ENCODE data around the gene ARHGEF10L. TPM values are rescaled to one million over a fixed set of nuclear protein-coding genes. Genes with fewer than 3 reads are reported as not detected.
"Not testable (repeated sequence)": the region's sequence is repeated elsewhere in the genome, so short reads cannot be mapped to it uniquely, and the experiment has no call there.

The ARHGEF10L gene
- total RNA-seq = 55.6 TPM
- long read RNA-seq, full-length matches to known transcripts = 31 of 208 reads
- long read RNA-seq, partial matches to known transcripts = 93 of 208 reads
- long read RNA-seq, other reads (novel, unspliced or antisense) = 84 of 208 reads

DNA sequence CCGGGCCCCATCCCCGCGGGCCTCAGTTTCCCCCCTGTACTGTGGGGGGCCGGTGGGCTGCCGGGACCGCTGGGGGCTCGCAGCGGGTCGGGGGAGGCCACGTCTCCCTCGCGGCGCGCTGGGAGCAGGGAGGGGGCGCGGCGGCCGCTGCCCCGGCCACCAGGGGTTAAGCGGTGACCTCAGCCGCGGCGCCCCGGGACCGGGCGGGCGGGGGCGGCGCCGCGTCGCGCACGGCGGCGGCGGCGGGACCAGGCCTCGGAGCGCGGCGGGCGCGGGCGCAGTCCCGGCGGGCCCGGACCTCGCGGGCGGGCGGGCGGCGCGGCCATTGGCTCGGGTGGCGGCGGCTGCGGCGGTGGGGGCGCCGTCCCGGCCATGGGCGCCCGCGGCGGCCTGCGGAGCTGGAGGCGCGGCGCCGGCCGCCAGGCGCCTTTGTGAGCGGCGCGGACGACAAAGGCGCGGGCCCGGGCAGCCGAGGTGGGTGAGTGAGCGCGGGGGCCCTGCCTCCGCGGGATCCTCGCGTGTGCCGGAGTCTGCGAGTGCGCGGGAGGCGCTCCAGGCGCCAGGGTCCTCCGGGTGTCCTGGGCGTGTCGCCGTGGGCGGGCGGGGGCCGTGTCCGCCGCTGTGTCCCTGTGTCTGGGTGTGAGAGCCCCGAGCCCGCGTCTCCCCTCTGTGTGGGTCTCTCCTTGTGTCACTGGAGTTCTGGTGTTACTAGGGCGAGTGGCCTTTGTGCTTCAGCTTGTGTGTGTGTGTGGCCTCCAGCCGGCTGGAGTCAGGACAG lies at the start of gene ARHGEF10L:
ARHGEF10L (plus strand) TSS at position 222 of the 778 bp plus-strand sequence. CDS start 40,898 bp downstream, outside the sequence.
- DNase-seq (peak; percentile 65), ATAC-seq (ENCODE audit: poor library complexity) (peak; percentile 56)
- intact Hi-C loops (cut with DNase I) = no loop called here

GRCh38 chr1:17489768-17490417 lies 49.6 kb upstream of the ARHGEF10L start:
- ATAC-seq (ENCODE audit: poor library complexity); DNase-seq: not testable (repeated sequence)
- intact Hi-C loops (cut with DNase I) = loop anchor here (5.0 to 10.0 kb wide), 2 partner anchors 68 to 1095 kb away; no protein-coding TSS in a partner anchor

DNA sequence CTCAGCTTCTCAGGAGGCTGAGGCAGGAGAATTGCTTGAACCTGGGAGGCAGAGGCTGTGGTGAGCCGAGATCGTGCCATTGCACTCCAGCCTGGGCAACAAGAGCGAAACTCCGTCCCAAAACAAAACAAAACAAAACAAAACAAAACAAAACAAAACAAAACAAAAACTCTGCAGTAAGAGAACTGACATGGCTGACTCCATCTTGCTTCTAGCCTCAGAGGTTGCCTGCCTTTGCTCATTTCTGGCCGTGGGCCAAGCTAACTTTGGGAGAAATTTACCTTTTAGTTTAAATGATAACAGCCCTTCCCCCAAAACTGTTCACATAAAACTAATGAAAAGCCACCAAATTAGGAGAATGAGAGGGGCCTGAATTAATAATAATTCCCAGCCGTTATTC lies 48.8 kb upstream of the ARHGEF10L start:
- ATAC-seq (ENCODE audit: poor library complexity); DNase-seq: not testable (repeated sequence)
- intact Hi-C loops (cut with DNase I) = loop anchor here (10.0 kb wide), 1 partner anchor 1094 kb away; no protein-coding TSS in a partner anchor

GRCh38 chr1:17494114-17494729 lies 45.3 kb upstream of the ARHGEF10L start:
- intact Hi-C loops (cut with DNase I) = loop anchor here (10.0 kb wide), 1 partner anchor 1091 kb away; no protein-coding TSS in a partner anchor
- peak; percentile 76 for DNase-seq
- peak; percentile 88 for ATAC-seq (ENCODE audit: poor library complexity)

- intact Hi-C loops (cut with DNase I) = loop anchor here (10.0 kb wide), 1 partner anchor 1088 kb away; no protein-coding TSS in a partner anchor
- ATAC-seq (ENCODE audit: poor library complexity) (no peak), DNase-seq (no peak)
Measured at GRCh38 chr1:17496419-17496818, 43.1 kb upstream of the ARHGEF10L start.

DNA sequence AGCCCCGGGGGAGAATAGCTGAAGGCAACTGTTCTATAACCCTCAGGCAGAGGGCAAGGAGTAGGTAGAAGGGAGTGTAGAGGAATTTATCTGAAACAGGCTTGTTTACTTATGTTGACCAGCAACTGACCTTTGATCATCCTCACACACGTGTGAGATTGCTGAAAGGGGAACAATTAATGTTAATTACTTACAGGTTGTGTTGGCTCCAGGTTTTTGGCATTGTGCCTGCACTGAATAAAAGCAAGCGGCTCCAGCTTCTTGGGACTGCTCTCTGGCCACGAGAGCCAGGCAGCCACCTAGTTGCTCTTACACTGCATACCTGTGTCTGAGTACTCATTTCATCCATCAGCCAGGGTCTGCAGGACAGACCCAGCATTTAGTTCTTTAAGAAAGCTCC lies 41.3 kb upstream of the ARHGEF10L start:
- no peak for DNase-seq
- intact Hi-C loops (cut with DNase I) = loop anchor here (10.0 kb wide), 1 partner anchor 1087 kb away; no protein-coding TSS in a partner anchor
- ATAC-seq (ENCODE audit: poor library complexity) = no peak

DNA sequence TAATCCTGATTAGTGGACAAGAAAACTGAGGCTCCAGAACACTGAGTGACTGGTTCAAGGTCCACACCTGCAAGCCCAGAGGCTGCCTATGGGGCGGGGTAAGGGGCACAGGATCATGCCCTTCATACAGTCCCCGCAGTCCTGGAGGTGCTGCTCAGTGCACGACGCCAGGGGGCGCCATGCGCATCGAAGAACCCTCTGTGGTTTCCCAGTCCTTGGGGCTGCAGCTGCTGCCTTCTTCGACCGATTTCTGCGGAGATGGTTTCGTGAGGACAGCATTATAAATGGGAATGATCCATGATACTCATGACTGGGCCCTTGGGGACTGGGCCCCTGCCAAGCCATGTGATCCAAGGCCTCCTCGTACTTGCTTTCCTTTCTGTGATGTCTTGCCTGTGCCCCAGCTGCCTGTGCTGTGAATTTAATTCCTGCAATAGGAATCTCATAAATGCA lies 37.1 kb upstream of the ARHGEF10L start:
- intact Hi-C loops (cut with DNase I) = loop anchor here (2.0 kb wide), 1 partner anchor 102 kb away; no protein-coding TSS in a partner anchor
- peak; percentile 93 for DNase-seq
- peak; percentile 99 for ATAC-seq (ENCODE audit: poor library complexity)

- no peak for ATAC-seq (ENCODE audit: poor library complexity)
- intact Hi-C loops (cut with DNase I) = loop anchor here (2.0 kb wide), 1 partner anchor 102 kb away; no protein-coding TSS in a partner anchor
Measured at GRCh38 chr1:17503146-17503545, 36.4 kb upstream of the ARHGEF10L start.

DNA sequence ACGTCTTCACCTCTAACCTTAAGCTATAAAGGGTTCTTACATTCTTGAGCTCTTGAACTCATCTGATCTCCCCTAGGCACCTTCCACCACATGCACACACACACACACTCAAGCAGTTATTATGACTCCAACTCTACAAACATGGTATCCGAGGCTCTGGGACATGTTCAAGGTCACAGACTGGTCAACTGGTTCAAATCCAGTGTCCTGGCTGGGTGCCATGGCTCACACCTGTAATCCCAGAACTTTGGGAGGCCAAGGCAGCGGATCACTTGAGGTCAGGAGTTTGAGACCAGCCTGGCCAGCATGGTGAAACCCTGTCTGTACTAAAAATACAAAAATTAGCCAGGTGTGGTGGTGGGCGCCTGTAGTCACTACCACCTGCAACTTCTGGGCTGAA lies 32.3 kb upstream of the ARHGEF10L start:
- intact Hi-C loops (cut with DNase I); DNase-seq; ATAC-seq (ENCODE audit: poor library complexity): not testable (repeated sequence)

More at GRCh38 chr1:17503146-17503545, 36.4 kb upstream of the ARHGEF10L start:
- no peak for DNase-seq

DNA sequence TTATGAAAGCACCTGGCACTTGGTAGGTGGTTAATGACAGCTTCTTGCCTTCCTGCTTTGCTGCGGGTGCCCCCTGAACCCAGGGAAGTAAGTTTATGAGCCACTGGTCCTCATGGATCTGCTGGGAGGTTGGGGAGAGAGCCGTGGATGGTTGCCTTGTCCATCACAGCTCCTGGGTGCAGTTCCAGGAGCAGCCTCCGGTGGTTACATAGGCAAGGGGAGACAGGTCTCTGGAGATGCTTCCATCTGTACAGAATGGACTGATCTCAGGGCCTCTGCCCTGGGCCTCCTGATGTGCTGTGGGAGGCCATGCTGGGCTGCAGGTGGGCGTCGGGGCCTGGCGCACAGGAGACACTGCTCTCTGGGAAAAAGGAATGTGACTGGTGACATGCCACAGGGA lies 31.6 kb upstream of the ARHGEF10L start:
- DNase-seq (no peak), ATAC-seq (ENCODE audit: poor library complexity) (no peak)
- intact Hi-C loops (cut with DNase I) = no loop called here

GRCh38 chr1:17509363-17509762 lies 30.1 kb upstream of the ARHGEF10L start:
- no peak for DNase-seq
- intact Hi-C loops (cut with DNase I) = no loop called here
- no peak for ATAC-seq (ENCODE audit: poor library complexity)

- no peak for DNase-seq
- intact Hi-C loops (cut with DNase I) = no loop called here
- no peak for ATAC-seq (ENCODE audit: poor library complexity)
Measured at GRCh38 chr1:17510138-17510537, 29.4 kb upstream of the ARHGEF10L start.

DNA sequence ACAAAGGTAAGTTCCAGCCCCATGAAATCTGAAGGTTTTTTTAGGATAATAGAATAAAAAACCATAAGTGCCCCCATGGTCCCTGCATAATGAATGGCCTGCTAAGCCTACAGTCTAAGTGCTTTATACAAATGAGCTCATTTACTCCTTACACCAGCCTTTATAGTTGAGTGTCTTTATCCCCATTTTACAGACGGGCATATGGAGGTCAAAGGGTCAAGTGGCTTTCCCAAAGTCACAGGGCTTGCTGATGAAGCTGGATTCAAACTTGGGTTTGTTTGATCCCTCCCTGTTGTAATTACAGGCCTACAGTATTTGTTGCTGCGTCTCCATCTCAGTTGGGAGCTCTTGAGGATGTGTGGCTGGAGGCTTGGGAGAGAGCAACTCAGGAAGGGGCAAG lies 28.3 kb upstream of the ARHGEF10L start:
- intact Hi-C loops (cut with DNase I) = no loop called here
- DNase-seq (no peak), ATAC-seq (ENCODE audit: poor library complexity) (no peak)

DNA sequence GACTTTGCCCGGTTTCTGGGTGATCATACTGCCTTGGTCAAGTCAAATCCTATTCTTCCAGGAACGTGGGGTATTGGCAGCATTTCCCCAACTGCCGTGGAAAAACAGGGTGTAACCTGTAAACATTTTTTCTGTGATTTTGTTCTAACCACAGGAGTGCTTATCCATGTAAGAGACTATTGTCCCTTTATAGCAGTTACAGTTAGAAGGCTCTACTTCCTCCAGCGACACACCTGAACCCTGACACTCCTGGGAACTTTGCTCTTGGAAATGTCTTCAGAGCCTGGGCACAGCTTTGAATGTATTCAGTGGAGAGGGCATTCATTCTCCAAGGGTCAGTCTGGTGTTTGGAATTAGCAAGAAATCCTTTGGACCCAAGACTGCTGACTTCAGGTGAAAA lies 26.4 kb upstream of the ARHGEF10L start:
- DNase-seq = no peak
- intact Hi-C loops (cut with DNase I) = no loop called here
- no peak for ATAC-seq (ENCODE audit: poor library complexity)

DNA sequence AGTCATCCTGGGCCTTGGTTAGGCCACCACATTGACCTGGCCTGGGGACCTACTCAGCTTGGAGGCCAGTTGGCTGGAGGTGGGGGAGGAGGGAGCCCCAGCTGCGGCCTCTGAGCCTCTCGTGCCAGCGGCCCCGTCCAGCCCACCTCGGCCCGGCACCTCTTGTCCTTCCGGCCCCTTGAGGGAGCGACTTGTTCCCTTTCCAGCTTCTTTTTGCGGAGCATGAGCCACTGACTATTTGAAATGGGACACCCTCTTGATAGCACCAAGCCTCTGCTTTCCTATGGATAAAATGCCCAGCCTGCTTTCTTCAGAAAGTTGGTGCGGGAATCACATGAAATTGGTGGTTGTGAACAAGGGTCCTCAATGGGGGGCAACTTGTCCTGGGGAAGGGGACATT lies 24.7 kb upstream of the ARHGEF10L start:
- ATAC-seq (ENCODE audit: poor library complexity) = no peak
- DNase-seq = no peak
- intact Hi-C loops (cut with DNase I) = no loop called here

GRCh38 chr1:17515902-17516301 lies 23.6 kb upstream of the ARHGEF10L start:
- DNase-seq = no peak
- ATAC-seq (ENCODE audit: poor library complexity) = no peak
- intact Hi-C loops (cut with DNase I) = no loop called here

DNA sequence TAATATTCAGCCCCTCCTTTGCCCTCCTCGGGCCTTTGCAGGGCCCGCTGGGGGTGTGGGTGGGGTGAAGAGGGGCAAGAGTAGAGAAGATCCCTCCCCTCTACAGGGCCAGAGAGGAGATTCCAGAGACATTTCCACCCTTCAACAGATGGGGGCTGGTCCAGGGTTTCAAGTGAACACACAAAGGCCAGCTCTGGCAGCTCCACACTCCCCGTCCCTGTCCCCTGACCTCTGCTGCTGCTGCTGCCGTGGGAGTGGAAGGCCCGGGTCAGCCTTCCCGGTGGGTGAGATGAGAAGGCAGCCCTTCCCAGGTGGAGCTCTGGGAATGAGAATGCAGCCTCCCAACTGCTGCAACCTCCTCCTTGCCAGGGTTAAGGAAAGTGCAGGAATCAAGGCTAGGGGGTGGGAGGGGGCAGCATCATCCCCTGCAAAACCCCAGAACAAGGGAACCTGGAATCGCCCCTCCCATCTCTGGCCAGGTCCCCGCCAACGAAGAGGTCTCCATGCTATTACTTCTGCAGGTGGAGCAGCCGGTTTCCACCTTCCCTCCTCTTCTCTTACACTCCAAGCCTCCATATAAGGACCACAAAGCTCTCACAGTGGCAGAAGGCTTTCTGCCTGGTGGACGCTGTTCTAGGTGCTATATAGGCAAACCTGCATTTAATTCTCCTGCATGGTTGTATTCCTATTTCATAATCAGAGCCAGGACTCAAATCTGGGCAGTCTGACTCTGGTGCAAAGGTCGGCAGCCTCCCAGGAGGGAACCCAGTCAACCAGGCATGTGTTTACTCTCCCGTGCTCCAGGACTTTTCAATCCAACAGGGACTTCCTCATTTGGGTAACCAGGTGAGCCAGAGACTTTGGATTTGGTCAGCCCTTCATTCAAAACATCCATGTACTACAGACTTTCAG lies 22.9 kb upstream of the ARHGEF10L start:
- peak; percentile 34 for ATAC-seq (ENCODE audit: poor library complexity)

DNA sequence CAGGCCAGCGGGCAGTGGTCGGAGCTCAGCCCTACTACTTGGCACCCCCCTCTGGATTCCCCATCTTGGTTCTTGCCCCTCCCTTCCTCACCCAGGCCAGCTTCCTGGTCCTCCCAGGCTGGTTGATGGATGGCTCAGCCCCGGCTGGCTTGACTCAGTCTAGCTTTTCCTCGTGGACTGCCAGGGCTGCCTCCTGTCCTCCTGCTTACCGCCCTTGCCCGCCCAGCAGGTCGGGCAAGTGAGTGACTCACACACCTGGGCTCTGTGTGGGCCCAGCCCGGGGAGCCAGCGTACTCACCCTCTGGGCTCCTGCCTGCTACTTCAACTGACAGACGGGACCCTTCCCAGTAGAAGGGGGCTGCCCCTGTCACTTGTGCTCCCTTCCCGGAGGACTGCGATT lies 19.5 kb upstream of the ARHGEF10L start:
- DNase-seq (no peak), ATAC-seq (ENCODE audit: poor library complexity) (no peak)
- intact Hi-C loops (cut with DNase I) = no loop called here

More for the DNA sequence above, 22.9 kb upstream of the ARHGEF10L start:
- intact Hi-C loops (cut with DNase I) = no loop called here
- no peak for DNase-seq
